NK-92 (cell line): ENCODE data around the gene HIPK2.

ENCODE experiments used
- DNase-seq: peaks from one replicate; lab custom pipeline; 2025; ENCODE audit not compliant: unreplicated experiment; lab: John Stamatoyannopoulos, UW

HIPK2 gene

GRCh38 chr7:139783647-139784385, 6.0 kb upstream of the HIPK2 start:
- no peak for DNase-seq

GRCh38 chr7:139782932-139783331, 5.1 kb upstream of the HIPK2 start:
- no peak for DNase-seq

GRCh38 chr7:139777133-139777891, 486 bp downstream of the HIPK2 start:
- no peak for DNase-seq

GRCh38 chr7:139776486-139777132, 1.2 kb downstream of the HIPK2 start:
- no peak for DNase-seq

- DNase-seq = no peak
These were observed 1.9 kb downstream of the HIPK2 start for GRCh38 chr7:139775829-139776266.

- DNase-seq = no peak
These were observed 3.4 kb downstream of the HIPK2 start for GRCh38 chr7:139774376-139774775.

- no peak for DNase-seq
These were observed 4.4 kb downstream of the HIPK2 start for GRCh38 chr7:139773371-139773770.

- no peak for DNase-seq
These were observed 4.9 kb downstream of the HIPK2 start for GRCh38 chr7:139772873-139773272.

GRCh38 chr7:139772115-139772514, 5.7 kb downstream of the HIPK2 start:
- DNase-seq = no peak

- DNase-seq = no peak
These were observed 6.5 kb downstream of the HIPK2 start for GRCh38 chr7:139771001-139771956.

GRCh38 chr7:139769761-139770160, 8.0 kb downstream of the HIPK2 start:
- no peak for DNase-seq

GRCh38 chr7:139769066-139769465, 8.7 kb downstream of the HIPK2 start:
- no peak for DNase-seq

GRCh38 chr7:139768249-139768824, 9.5 kb downstream of the HIPK2 start:
- no peak for DNase-seq

- no peak for DNase-seq
These were observed 10.2 kb downstream of the HIPK2 start for GRCh38 chr7:139767561-139767982.

- no peak for DNase-seq
These were observed 12.7 kb downstream of the HIPK2 start for GRCh38 chr7:139765143-139765542.

GRCh38 chr7:139763330-139763729, 14.5 kb downstream of the HIPK2 start:
- no peak for DNase-seq

- no peak for DNase-seq
These were observed 14.9 kb downstream of the HIPK2 start for GRCh38 chr7:139762886-139763285.

GRCh38 chr7:139758388-139758787, 19.4 kb downstream of the HIPK2 start:
- no peak for DNase-seq

- no peak for DNase-seq
These were observed 19.8 kb downstream of the HIPK2 start for GRCh38 chr7:139757968-139758367.

GRCh38 chr7:139753693-139754111, 24.1 kb downstream of the HIPK2 start:
- DNase-seq = no peak
